ENCODE data around the gene MPND.

DNA sequence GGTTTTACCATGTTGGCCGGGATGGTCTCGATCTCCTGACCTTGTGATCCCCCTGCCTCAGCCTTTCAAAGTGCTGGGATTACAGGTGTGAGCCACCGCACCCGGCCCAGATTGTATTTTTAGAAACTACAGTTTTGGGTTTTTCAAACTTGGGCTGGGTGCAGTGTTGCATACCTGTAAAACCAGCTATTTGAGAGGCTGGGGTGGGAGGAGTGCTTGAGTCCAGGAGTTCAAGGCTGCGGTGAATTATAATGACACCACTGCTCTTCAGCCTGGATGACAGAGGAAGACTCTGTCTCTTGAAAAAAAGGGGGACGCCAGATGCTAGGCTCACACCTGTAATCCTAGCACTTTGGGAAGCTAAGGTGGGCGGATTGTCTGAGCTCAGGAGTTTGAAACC lies 63.3 kb downstream of the MPND start:
- TF ChIP-seq, protein P1, sequence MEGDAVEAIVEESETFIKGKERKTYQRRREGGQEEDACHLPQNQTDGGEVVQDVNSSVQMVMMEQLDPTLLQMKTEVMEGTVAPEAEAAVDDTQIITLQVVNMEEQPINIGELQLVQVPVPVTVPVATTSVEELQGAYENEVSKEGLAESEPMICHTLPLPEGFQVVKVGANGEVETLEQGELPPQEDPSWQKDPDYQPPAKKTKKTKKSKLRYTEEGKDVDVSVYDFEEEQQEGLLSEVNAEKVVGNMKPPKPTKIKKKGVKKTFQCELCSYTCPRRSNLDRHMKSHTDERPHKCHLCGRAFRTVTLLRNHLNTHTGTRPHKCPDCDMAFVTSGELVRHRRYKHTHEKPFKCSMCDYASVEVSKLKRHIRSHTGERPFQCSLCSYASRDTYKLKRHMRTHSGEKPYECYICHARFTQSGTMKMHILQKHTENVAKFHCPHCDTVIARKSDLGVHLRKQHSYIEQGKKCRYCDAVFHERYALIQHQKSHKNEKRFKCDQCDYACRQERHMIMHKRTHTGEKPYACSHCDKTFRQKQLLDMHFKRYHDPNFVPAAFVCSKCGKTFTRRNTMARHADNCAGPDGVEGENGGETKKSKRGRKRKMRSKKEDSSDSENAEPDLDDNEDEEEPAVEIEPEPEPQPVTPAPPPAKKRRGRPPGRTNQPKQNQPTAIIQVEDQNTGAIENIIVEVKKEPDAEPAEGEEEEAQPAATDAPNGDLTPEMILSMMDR (IDR thresholded peaks at IDR 0.05) = no peak
- TF ChIP-seq POLR2A (IDR thresholded peaks at IDR 0.05) = no peak
